Trophoblast cell (in vitro differentiated cells and primary cell): Measurements from ENCODE around the gene NSUN5.
A peak's percentile ranks its signal among the peaks of the same experiment; 100 is the strongest.

Experiments
- DNase-seq, 2 donors: peaks; one replicate each; pipeline ENCODE4 v3.0.0-alpha.2; 2016
- H2AFZ ChIP-seq: 2 replicates; pipeline ENCODE4 v1.6.1; 2013; ENCODE audit warnings: low read length, moderate library complexity, mild to moderate bottlenecking; ENCODE audit not compliant: insufficient read depth, poor library complexity
- H2AK5ac ChIP-seq: 2 replicates; pipeline ENCODE4 v1.6.1; 2013; ENCODE audit warnings: mild to moderate bottlenecking, low read length
- H2BK120ac ChIP-seq: 2 replicates; pipeline ENCODE4 v1.6.1; 2013; ENCODE audit warnings: low read length, mild to moderate bottlenecking, moderate library complexity; ENCODE audit not compliant: insufficient read depth, poor library complexity
- H2BK12ac ChIP-seq: 2 replicates; pipeline ENCODE4 v1.6.1; 2013; ENCODE audit warnings: mild to moderate bottlenecking, low read length, moderate library complexity
- H2BK5ac ChIP-seq: 2 replicates; pipeline ENCODE4 v1.6.1; 2013; ENCODE audit warnings: low read length, low read depth, moderate library complexity, mild to moderate bottlenecking; ENCODE audit not compliant: poor library complexity
- H3K14ac ChIP-seq: 2 replicates; pipeline ENCODE4 v1.6.1; 2013; ENCODE audit warnings: mild to moderate bottlenecking, low read length
- H3K18ac ChIP-seq: 2 replicates; pipeline ENCODE4 v1.6.1; 2013; ENCODE audit warnings: mild to moderate bottlenecking, low read length
- H3K23ac ChIP-seq: 2 replicates; pipeline ENCODE4 v1.6.1; 2013; ENCODE audit warnings: low read length
- H3K27ac ChIP-seq: 2 replicates; pipeline ENCODE4 v1.5.1; 2013; ENCODE audit warnings: low read depth, mild to moderate bottlenecking, inconsistent platforms, low read length, moderate library complexity
- H3K27me3 ChIP-seq: 2 replicates; pipeline ENCODE4 v1.6.1; 2013; ENCODE audit warnings: inconsistent platforms, mild to moderate bottlenecking, low read length, moderate library complexity; ENCODE audit not compliant: insufficient read depth
- H3K36me3 ChIP-seq, 2 experiments: 1 replicate in 1 of 2; 2 replicates in 1 of 2; pipeline ENCODE4 v1.6.1; 2013; ENCODE audit warnings: low read length in 2 of 2, mild to moderate bottlenecking in 2 of 2, moderate library complexity in 1 of 2; ENCODE audit not compliant: insufficient read depth in 2 of 2, control insufficient read depth in 1 of 2
- H3K4ac ChIP-seq: 2 replicates; pipeline ENCODE4 v1.6.1; 2013; ENCODE audit warnings: low read depth, mild to moderate bottlenecking, low read length, moderate library complexity
- H3K4me1 ChIP-seq, 2 experiments: 1 replicate in 1 of 2; 2 replicates in 1 of 2; pipeline ENCODE4 v1.6.1; 2013; ENCODE audit warnings: low read length in 2 of 2, mild to moderate bottlenecking in 2 of 2, moderate library complexity in 1 of 2; ENCODE audit not compliant: insufficient read depth in 2 of 2, control insufficient read depth in 1 of 2
- H3K4me2 ChIP-seq: 2 replicates; pipeline ENCODE4 v1.6.1; 2013; ENCODE audit warnings: inconsistent platforms, mild to moderate bottlenecking, low read length, moderate library complexity
- H3K4me3 ChIP-seq: 2 replicates; pipeline ENCODE4 v1.5.1; 2013; ENCODE audit warnings: mild to moderate bottlenecking, low read depth, low read length, inconsistent platforms
- H3K79me1 ChIP-seq: one replicate; pipeline ENCODE4 v1.6.1; 2013; ENCODE audit warnings: low read length
- H3K79me2 ChIP-seq: 2 replicates; pipeline ENCODE4 v1.6.1; 2013; ENCODE audit warnings: low read length, mild to moderate bottlenecking; ENCODE audit not compliant: control insufficient read depth, insufficient read depth, poor library complexity
- H3K9ac ChIP-seq: 2 replicates; pipeline ENCODE4 v1.6.1; 2013; ENCODE audit warnings: mild to moderate bottlenecking, low read length
- H3K9me3 ChIP-seq: 2 replicates; pipeline ENCODE4 v1.6.1; 2013; ENCODE audit warnings: low read depth, mild to moderate bottlenecking, control low read depth, inconsistent platforms, low read length; ENCODE audit not compliant: insufficient read depth
- H4K12ac ChIP-seq: 2 replicates; pipeline ENCODE4 v1.6.1; 2013; ENCODE audit warnings: low read depth, mild to moderate bottlenecking, low read length, moderate library complexity
- H4K8ac ChIP-seq: 2 replicates; pipeline ENCODE4 v1.6.1; 2013; ENCODE audit warnings: low read depth, mild to moderate bottlenecking, low read length, moderate library complexity
- H4K91ac ChIP-seq: one replicate; pipeline ENCODE4 v1.6.1; 2013; ENCODE audit warnings: low read depth, mild to moderate bottlenecking, low read length, moderate library complexity
- WGBS: extraction: QIAGEN DNeasy Blood & Tissue Kit; methylation state at CpG from one replicate; pipeline ENCODE4 v1.1.7; 2013; ENCODE audit warnings: missing lambda C conversion rate; ENCODE audit not compliant: insufficient read length, insufficient coverage; ENCODE audit errors: extremely low coverage; 5-methylcytosine and 5-hydroxymethylcytosine counted together

NSUN5 gene

DNA sequence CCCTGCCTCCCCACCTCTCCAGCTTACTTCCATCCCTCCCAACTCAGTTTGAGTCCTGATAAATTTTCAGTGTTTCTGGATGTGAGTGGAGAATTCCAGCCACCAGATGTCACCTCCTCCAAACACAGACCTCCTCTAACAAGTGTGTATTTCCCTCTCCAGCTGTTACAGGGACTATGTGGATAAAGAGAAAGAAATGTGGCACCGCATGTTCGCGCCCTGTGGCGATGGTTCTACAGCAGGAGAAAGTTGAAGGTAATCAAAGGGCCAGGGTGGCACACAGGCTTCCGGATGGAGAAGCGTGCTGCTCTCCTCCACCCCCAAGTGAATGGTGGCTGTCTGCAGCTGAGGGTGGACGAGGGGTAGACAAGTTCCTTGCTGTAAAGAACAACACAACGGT, 34.0 kb upstream of the NSUN5 start:
- Histone ChIP-seq H2AK5ac (no peak overlapping the region), H3K14ac (no peak overlapping the region), H3K9me3 (no peaks in the 10 kb centered on the region), H3K36me3 (no peaks in the 10 kb centered on the region), H3K9ac (no peak overlapping the region), H4K8ac (no peak overlapping the region), H3K79me1 (no peaks in the 10 kb centered on the region), H3K4me2 (no peak overlapping the region), H4K12ac (no peak overlapping the region), H4K91ac (no peak overlapping the region), H2AFZ (no peak overlapping the region), H2BK12ac (no peak overlapping the region), H3K4me3 (no peak overlapping the region), H3K23ac (no peak overlapping the region), H2BK5ac (no peak overlapping the region), H3K79me2 (no peaks in the 10 kb centered on the region), H3K27ac (no peak overlapping the region), H3K4ac (no peak overlapping the region), H3K18ac (no peak overlapping the region), H3K27me3 (no peaks in the 10 kb centered on the region), H3K4me1 (peaks cover 4 to 5% of the 10 kb centered on the region in 2 experiments), H2BK120ac (no peak overlapping the region)
- peak; percentile 50 to 74 for DNase-seq
- no CpG with 5 or more reads among the region's 8 CpGs for WGBS

DNA sequence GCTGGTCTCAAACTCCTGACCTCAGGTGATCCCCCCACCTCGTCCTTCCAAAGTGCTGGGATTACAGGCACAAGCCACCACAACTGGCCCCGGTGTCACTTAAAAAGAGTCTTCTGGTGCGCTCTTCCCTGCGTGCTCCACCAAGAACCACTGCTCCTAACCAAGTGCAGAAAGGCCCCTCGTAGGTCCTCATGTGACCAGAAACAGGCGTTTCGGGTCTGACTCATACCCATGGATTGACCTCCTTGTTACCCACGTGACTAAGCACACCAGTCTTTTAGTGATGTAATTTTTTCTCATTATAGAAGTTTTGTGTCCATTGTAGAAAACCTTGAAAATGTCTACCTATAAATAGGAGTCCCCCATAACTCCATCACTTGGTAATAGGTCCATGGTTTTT, 33.3 kb upstream of the NSUN5 start:
- H4K8ac ChIP-seq, result no peak overlapping the region
- H2BK5ac ChIP-seq, result no peak overlapping the region
- no CpG with 5 or more reads among the region's 8 CpGs for WGBS
- no peak overlapping the region for H3K4me2 ChIP-seq
- no peak overlapping the region for H2BK120ac ChIP-seq
- no peak overlapping the region for H3K14ac ChIP-seq
- H2AK5ac ChIP-seq, result no peak overlapping the region
- H3K4me3 ChIP-seq, result no peak overlapping the region
- no peaks in the 10 kb centered on the region for H3K79me1 ChIP-seq
- H2AFZ ChIP-seq, result no peak overlapping the region
- peak overlapping the region; percentile 20 for H4K12ac ChIP-seq
- H3K27me3 ChIP-seq, result no peaks in the 10 kb centered on the region
- H3K79me2 ChIP-seq, result no peaks in the 10 kb centered on the region
- H3K4ac ChIP-seq, result no peak overlapping the region
- no peak overlapping the region for H4K91ac ChIP-seq
- H3K23ac ChIP-seq, result no peak overlapping the region
- H3K18ac ChIP-seq, result no peak overlapping the region
- peak; percentile 23 to 41 for DNase-seq
- H3K4me1 ChIP-seq, result peaks cover 4 to 5% of the 10 kb centered on the region in 2 experiments
- no peak overlapping the region for H3K9ac ChIP-seq
- no peaks in the 10 kb centered on the region for H3K36me3 ChIP-seq
- no peaks in the 10 kb centered on the region for H3K9me3 ChIP-seq
- no peak overlapping the region for H2BK12ac ChIP-seq
- H3K27ac ChIP-seq, result no peak overlapping the region

DNA sequence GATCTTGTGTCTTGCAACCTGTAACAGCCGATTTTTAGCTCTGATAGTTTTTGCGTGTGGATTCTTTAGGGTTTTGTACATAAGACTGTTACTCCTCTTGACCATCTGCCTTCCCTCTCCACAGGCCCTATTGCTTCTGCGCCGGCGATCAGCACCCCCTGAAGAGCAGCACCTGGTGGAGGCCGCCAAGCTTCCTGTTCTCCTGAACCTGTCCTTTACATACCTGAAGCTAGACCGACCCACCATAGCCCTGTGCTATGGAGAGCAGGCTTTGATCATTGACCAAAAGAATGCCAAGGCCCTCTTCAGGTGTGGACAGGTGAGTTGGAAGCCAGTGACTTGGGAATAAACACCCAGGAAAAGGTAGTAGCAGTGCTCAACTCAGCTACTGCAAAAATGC, 31.9 kb upstream of the NSUN5 start:
- no peaks in the 10 kb centered on the region for H3K9me3 ChIP-seq
- H3K4me3 ChIP-seq, result no peak overlapping the region
- no peak overlapping the region for H3K18ac ChIP-seq
- no peaks in the 10 kb centered on the region for H3K36me3 ChIP-seq
- no peak for DNase-seq
- peaks cover 4 to 5% of the 10 kb centered on the region in 2 experiments for H3K4me1 ChIP-seq
- H2BK120ac ChIP-seq, result no peak overlapping the region
- H3K14ac ChIP-seq, result no peak overlapping the region
- no peak overlapping the region for H3K9ac ChIP-seq
- no peak overlapping the region for H4K91ac ChIP-seq
- no peak overlapping the region for H3K4ac ChIP-seq
- no peak overlapping the region for H3K23ac ChIP-seq
- no peak overlapping the region for H4K12ac ChIP-seq
- no peaks in the 10 kb centered on the region for H3K79me1 ChIP-seq
- no peak overlapping the region for H2AK5ac ChIP-seq
- no peak overlapping the region for H2AFZ ChIP-seq
- no peak overlapping the region for H3K27ac ChIP-seq
- H2BK5ac ChIP-seq, result no peak overlapping the region
- no peak overlapping the region for H4K8ac ChIP-seq
- H2BK12ac ChIP-seq, result no peak overlapping the region
- H3K4me2 ChIP-seq, result no peak overlapping the region
- WGBS, result no CpG with 5 or more reads among the region's 7 CpGs
- H3K79me2 ChIP-seq, result no peaks in the 10 kb centered on the region
- H3K27me3 ChIP-seq, result no peaks in the 10 kb centered on the region

DNA sequence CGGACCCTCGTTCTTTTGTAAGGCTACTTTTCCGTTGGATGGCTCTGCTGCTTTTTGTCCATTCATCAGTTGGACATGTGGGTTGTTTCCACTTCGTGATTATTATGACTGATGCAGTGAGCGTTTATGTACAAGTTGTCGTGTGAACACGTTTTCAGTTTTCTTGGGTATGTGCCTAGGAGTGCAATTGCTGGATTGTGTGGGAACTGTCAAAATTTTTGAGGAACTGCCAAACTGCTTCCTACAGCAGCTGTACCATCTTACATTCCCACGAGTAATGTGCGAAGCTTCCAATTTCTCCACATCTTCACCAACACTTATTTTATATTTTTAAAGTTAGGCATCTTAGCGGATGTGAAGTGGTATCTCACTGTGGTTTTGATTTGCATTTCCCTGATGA, 29.7 kb upstream of the NSUN5 start:
- peaks cover 4 to 5% of the 10 kb centered on the region in 2 experiments for H3K4me1 ChIP-seq
- no peak overlapping the region for H3K4ac ChIP-seq

More for the DNA sequence above, 29.7 kb upstream of the NSUN5 start:
- no peak overlapping the region for H2BK120ac ChIP-seq
- no CpG with 5 or more reads among the region's 10 CpGs for WGBS
- H3K4me3 ChIP-seq, result no peak overlapping the region
- DNase-seq, result no peak
- H2AFZ ChIP-seq, result no peak overlapping the region
- H3K79me2 ChIP-seq, result no peaks in the 10 kb centered on the region
- H4K12ac ChIP-seq, result no peak overlapping the region
- no peaks in the 10 kb centered on the region for H3K9me3 ChIP-seq
- no peaks in the 10 kb centered on the region for H3K79me1 ChIP-seq
- no peak overlapping the region for H2BK5ac ChIP-seq
- no peak overlapping the region for H4K91ac ChIP-seq
- H2AK5ac ChIP-seq, result no peak overlapping the region
- H3K4me2 ChIP-seq, result no peak overlapping the region
- H3K18ac ChIP-seq, result no peak overlapping the region
- no peak overlapping the region for H3K9ac ChIP-seq
- no peak overlapping the region for H3K14ac ChIP-seq
- no peak overlapping the region for H4K8ac ChIP-seq
- H3K36me3 ChIP-seq, result no peaks in the 10 kb centered on the region
- H2BK12ac ChIP-seq, result no peak overlapping the region
- H3K23ac ChIP-seq, result no peak overlapping the region
- no peak overlapping the region for H3K27ac ChIP-seq
- H3K27me3 ChIP-seq, result no peaks in the 10 kb centered on the region
